RPMI7951 (cell line): ENCODE results near the gene TCF19. TPM values are rescaled to one million over a fixed set of nuclear protein-coding genes. Genes with fewer than 3 reads are reported as not detected.
A peak's percentile ranks its signal among the peaks of the same experiment; 100 is the strongest.

ENCODE experiments used
- DNase-seq: peaks from one replicate; pipeline ENCODE4 v3.0.0-alpha.2; 2012; ENCODE audit warnings: low read depth
- total RNA-seq: library from RNA; depleted of rRNA; stranded (reverse); fragments of >200 nt; shearing (Covaris generic); gene quantifications from 2 replicates; pipeline ENCODE4 v1.2.3, GENCODE V29; 2014; rRNA removed

TCF19 gene
- total RNA-seq, 1 experiment from 2014 or later, result 53.1 TPM

GRCh38 chr6:31203345-31203979 is 45.1 kb downstream of the TCF19 start:
- DNase-seq, result peak; percentile 70

- DNase-seq, result peak; percentile 13
These were observed 46.4 kb downstream of the TCF19 start for GRCh38 chr6:31204751-31205145.

GRCh38 chr6:31205638-31206037 is 47.2 kb downstream of the TCF19 start:
- no peak for DNase-seq

GRCh38 chr6:31208506-31208905 is 50.1 kb downstream of the TCF19 start:
- no peak for DNase-seq

- no peak for DNase-seq
These were observed 50.7 kb downstream of the TCF19 start for GRCh38 chr6:31209137-31209536.

- no peak for DNase-seq
These were observed 51.7 kb downstream of the TCF19 start for GRCh38 chr6:31210123-31210522.

GRCh38 chr6:31210741-31211532 is 52.5 kb downstream of the TCF19 start:
- no peak for DNase-seq

Other genes starting within 250 kb of the TCF19 start
- gene VARS2, start 244.4 kb upstream of the TCF19 start, total RNA-seq, result 9.5 and 9.6 TPM in 2 replicates
- 0.24 TPM in 1 of 2 replicates, not detected in the other for gene SFTA2, start 226.4 kb upstream of the TCF19 start, total RNA-seq
- gene MUCL3, start 217.6 kb upstream of the TCF19 start, total RNA-seq, result not detected in 2 replicates
- not detected in 2 replicates for gene MUC21, start 174.9 kb upstream of the TCF19 start, total RNA-seq
- gene MUC22, start 148.1 kb upstream of the TCF19 start, total RNA-seq, result not detected in 2 replicates
- not detected in 2 replicates for gene C6orf15, start 46.0 kb upstream of the TCF19 start, total RNA-seq
- gene PSORS1C1, start 43.8 kb upstream of the TCF19 start, total RNA-seq, result 0.48 and 0.88 TPM in 2 replicates
- not detected in 2 replicates for gene CDSN, start 38.1 kb upstream of the TCF19 start, total RNA-seq
- gene PSORS1C2, start 19.5 kb upstream of the TCF19 start, total RNA-seq, result not detected in 2 replicates
- gene CCHCR1, start 787 bp upstream of the TCF19 start, total RNA-seq, result 23.4 and 26.0 TPM in 2 replicates
- 0.36 TPM in 1 of 2 replicates, not detected in the other for gene POU5F1, start 12.1 kb downstream of the TCF19 start, total RNA-seq
- gene HLA-C, start 113.5 kb downstream of the TCF19 start, total RNA-seq, result 1,008 and 1,072 TPM in 2 replicates
- 1,333 and 1,408 TPM in 2 replicates for gene HLA-B, start 198.6 kb downstream of the TCF19 start, total RNA-seq
- 42.3 and 42.9 TPM in 2 replicates for gene MICA, start 245.0 kb downstream of the TCF19 start, total RNA-seq